GM12878 (cell line): ENCODE results near the gene BRINP2. TPM values are rescaled to one million over a fixed set of nuclear protein-coding genes. Genes with fewer than 3 reads are reported as not detected.

ENCODE experiments used
- ATAC-seq: fragments of 200-7000 bp; cut with Tn5 transposase; 3 replicates; pipeline ENCODE4 v1.9.1; 2020; ENCODE audit warnings: mild to moderate bottlenecking, moderate library complexity
- BruUV-seq: library from RNA; stranded (reverse); fragments of 400-500 nt; replicated peaks from 2 replicates; lab custom pipeline; 2021; lab: Mats Ljungman, UMichigan
- CTCF ChIA-PET: fragments of 300-600 bp; sonication (Branson Sonifier 250); formaldehyde crosslinking; extraction: SDS; loops from one replicate; lab custom pipeline; 2021; ENCODE audit warnings: inconsistent platforms; lab: Yijun Ruan, JAX
- POLR2A ChIA-PET: fragments of 350-600 bp; formaldehyde crosslinking; extraction: SDS; loops from one replicate; lab custom pipeline; 2021; ENCODE audit warnings: inconsistent platforms; lab: Charles Lee
- RAD21 ChIA-PET: fragments of 300-600 bp; sonication (Branson Sonifier 250); formaldehyde crosslinking; loops from one replicate; lab custom pipeline; 2023; ENCODE audit warnings: antibody characterized with exemption; ENCODE audit not compliant: unreplicated experiment; lab: Charles Lee
- SMC1A ChIA-PET: fragments of 300-600 bp; sonication (Branson Sonifier 250); formaldehyde crosslinking; loops from one replicate; lab custom pipeline; 2023; ENCODE audit not compliant: unreplicated experiment, uncharacterized antibody; lab: Charles Lee
- DNase-seq: peaks from one replicate; pipeline ENCODE4 v3.0.0-alpha.2; 2011; ENCODE audit warnings: low read depth, low spot score
- FAIRE-seq: peaks from 3 replicates; lab custom pipeline; 2011; peaks lifted over from hg19 to GRCh38; lab: Jason Lieb, UNC
- H2AFZ ChIP-seq: 2 replicates; pipeline ENCODE4 v1.6.0; 2011; ENCODE audit warnings: low read depth, low read length, control low read depth; ENCODE audit not compliant: control insufficient read depth
- H3K27ac ChIP-seq: 2 replicates; pipeline ENCODE4 v1.5.1; 2011; ENCODE audit warnings: control low read depth; ENCODE audit not compliant: control insufficient read depth, insufficient read depth
- H3K27me3 ChIP-seq, 2 experiments: replicated peaks in 1 of 2; 2 replicates each; pipeline versions ENCODE4 v1.6.0 to v1.6.1; 2011; ENCODE audit warnings: low read length in 1 of 2; ENCODE audit not compliant: control insufficient read depth in 2 of 2, insufficient read depth in 2 of 2
- H3K36me3 ChIP-seq, 2 experiments: 2 replicates each; pipeline ENCODE4 v1.5.1; 2011; ENCODE audit warnings: low read length in 1 of 2; ENCODE audit not compliant: control insufficient read depth in 2 of 2, insufficient read depth in 2 of 2
- H3K4me1 ChIP-seq: 2 replicates; pipeline ENCODE4 v1.6.1; 2011; ENCODE audit warnings: mild to moderate bottlenecking, low read length, moderate library complexity, mixed read lengths; ENCODE audit not compliant: control insufficient read depth, insufficient read depth
- H3K4me2 ChIP-seq: 2 replicates; pipeline ENCODE4 v1.6.0; 2011; ENCODE audit warnings: control low read depth; ENCODE audit not compliant: control insufficient read depth, insufficient read depth
- H3K4me3 ChIP-seq: fragments of 200-600 bp; sonication (generic); 2 replicates; pipeline ENCODE4 v1.5.1; 2016
- H3K79me2 ChIP-seq: 2 replicates; pipeline ENCODE4 v1.6.0; 2011; ENCODE audit warnings: low read length; ENCODE audit not compliant: control insufficient read depth, insufficient read depth
- H3K9ac ChIP-seq: 2 replicates; pipeline ENCODE4 v1.8.0; 2011; ENCODE audit warnings: low read length, control low read depth, mixed read lengths; ENCODE audit not compliant: control insufficient read depth, insufficient read depth
- H3K9me3 ChIP-seq: replicated peaks from 3 replicates; pipeline ENCODE4 v1.5.1; 2011; ENCODE audit warnings: mild to moderate bottlenecking, low read length; ENCODE audit not compliant: control insufficient read depth, insufficient read depth
- H4K20me1 ChIP-seq: 2 replicates; pipeline ENCODE4 v1.6.0; 2011; ENCODE audit not compliant: control insufficient read depth, insufficient read depth
- ASH2L ChIP-seq: fragments of 300-600, 200-600 bp; sonication (generic); IDR thresholded peaks from 2 replicates; pipeline ENCODE4 v1.6.1; 2017; ENCODE audit warnings: low read depth, mild to moderate bottlenecking, borderline replicate concordance
- BCL3 ChIP-seq: IDR thresholded peaks from 2 replicates; pipeline ENCODE4 v1.6.1; 2011; ENCODE audit warnings: borderline replicate concordance, low read depth, mild to moderate bottlenecking, moderate library complexity, low read length; ENCODE audit not compliant: insufficient read depth, poor library complexity, severe bottlenecking
- CREM ChIP-seq: IDR thresholded peaks from 2 replicates; pipeline ENCODE4 v1.6.1; 2014; ENCODE audit warnings: antibody characterized with exemption, low read depth
- EGR1 ChIP-seq, 2 experiments: IDR thresholded peaks; 1 replicate in 1 of 2; 2 replicates in 1 of 2; pipeline ENCODE4 v1.6.1; 2011 to 2012; ENCODE audit warnings: low read depth in 2 of 2, low read length in 2 of 2, borderline replicate concordance in 1 of 2, mild to moderate bottlenecking in 1 of 2, moderate library complexity in 1 of 2
- HDAC2 ChIP-seq: fragments of 200-600 bp; sonication (generic); IDR thresholded peaks from 2 replicates; pipeline ENCODE4 v1.6.1; 2017
- IRF3 ChIP-seq: fragments of 450-650 bp; IDR thresholded peaks from 2 replicates; pipeline ENCODE4 v1.6.1; 2014; ENCODE audit warnings: mild to moderate bottlenecking
- KLF5 ChIP-seq: fragments of 450-650 bp; IDR thresholded peaks from 2 replicates; pipeline ENCODE4 v1.6.1; 2014; ENCODE audit warnings: mild to moderate bottlenecking; ENCODE audit not compliant: partially characterized antibody
- MEF2A ChIP-seq: IDR thresholded peaks from 2 replicates; pipeline ENCODE4 v1.6.1; 2011; ENCODE audit warnings: low read depth, mild to moderate bottlenecking, low read length, moderate library complexity; ENCODE audit not compliant: insufficient read depth
- POLR2AphosphoS2 ChIP-seq: IDR thresholded peaks from 2 replicates; pipeline ENCODE4 v1.6.1; 2011; ENCODE audit warnings: low read depth, mild to moderate bottlenecking, low read length, improper control_type of control experiment, moderate library complexity
- POLR2AphosphoS5 ChIP-seq: IDR thresholded peaks from 2 replicates; pipeline ENCODE4 v1.6.1; 2011; ENCODE audit warnings: mild to moderate bottlenecking, low read length, inconsistent platforms
- TARDBP ChIP-seq: IDR thresholded peaks from 2 replicates; pipeline ENCODE4 v1.6.1; 2016; ENCODE audit warnings: borderline replicate concordance
- TCF12 ChIP-seq: IDR thresholded peaks from 2 replicates; pipeline ENCODE4 v1.6.1; 2011; ENCODE audit warnings: low read depth, mild to moderate bottlenecking, low read length
- ZBTB11 ChIP-seq: fragments of 450-650 bp; formaldehyde crosslinking; IDR thresholded peaks from 2 replicates; pipeline ENCODE4 v1.5.0; 2022; ENCODE audit warnings: mild to moderate bottlenecking, missing genetic modification characterization
- whole genome bisulfite sequencing: methylation state at CpG from one replicate; pipeline ENCODE4 v1.1.6; 2016; ENCODE audit warnings: low lambda C conversion rate; ENCODE audit not compliant: insufficient replicate concordance, insufficient coverage; ENCODE audit errors: missing lambda C conversion rate; 5-methylcytosine and 5-hydroxymethylcytosine counted together
- in situ Hi-C: fragments of 300-500 bp; cut with MboI; formaldehyde crosslinking; loops from 9 replicates; pipeline ENCODE4 v1.14.3; 2018; ENCODE audit warnings: mixed read lengths
- intact Hi-C: fragments of 100-400 bp; cut with micrococcal nuclease; formaldehyde crosslinking; loops from one replicate; pipeline ENCODE4 v1.14.2; 2022; ENCODE audit not compliant: unreplicated experiment
- polyA plus RNA-seq, 11 experiments: library from polyadenylated mRNA; depleted of rRNA in 4 of 11; unstranded in 6 of 11; stranded (reverse) in 5 of 11; fragments of >200 nt; fragmentation: Nextera tagmentation in 4 of 11; fragmentation: Illumina TruSeq in 1 of 11; extraction: Ambion mirVana in 4 of 11; extraction: Trizol in 1 of 11; gene quantifications; 1 replicate in 1 of 11; 2 replicates in 10 of 11; pipeline versions ENCODE4 v1.2.1 to v1.2.3, GENCODE V29; 2011 to 2016; ENCODE audit warnings: inconsistent platforms in 2 of 11, missing spikeins in 2 of 11, low read depth in 1 of 11
- total RNA-seq, 4 experiments: library from RNA; depleted of rRNA in 3 of 4; stranded (reverse); fragments of >200 nt in 3 of 4; fragmentation: Illumina TruSeq in 1 of 4; extraction: Trizol in 1 of 4; gene quantifications; 2 replicates each; pipeline versions ENCODE4 v1.2.1 to v1.2.3, GENCODE V29; 2013 to 2021

BRINP2 gene
- total and polyA plus RNA-seq, 10 of the 15 experiments (the other 5 are each of a cell fraction or from before 2014, with no cell fraction given), result 0.03 TPM; not detected in 9

GRCh38 chr1:177236962-177237361, 66.2 kb downstream of the BRINP2 start:
- Histone ChIP-seq H4K20me1 (no peaks in the 10 kb centered on the region), H3K36me3 (no peaks in the 10 kb centered on the region), H3K4me2 (no peak overlapping the region), H3K4me1 (no peaks in the 10 kb centered on the region), H2AFZ (no peak overlapping the region), H3K9me3 (no peaks in the 10 kb centered on the region), H3K27me3 (no peaks in the 10 kb centered on the region; a peak in 1 of 4 replicates), H3K9ac (no peak overlapping the region), H3K79me2 (no peaks in the 10 kb centered on the region), H3K27ac (no peak overlapping the region), H3K4me3 (no peak overlapping the region)
- RAD21 ChIA-PET, result no interaction called here
- TF ChIP-seq EGR1 (IDR thresholded peaks at IDR 0.05; ENCODE audit: borderline replicate concordance in 1 of 2, low read depth in 2 of 2, low read length in 2 of 2) (no peak), IRF3 (no peak), KLF5 (no peak)
- intact Hi-C loops (no loop called here), in situ Hi-C loops (no loop called here)
- no TSS peak for BruUV-seq
- DNase-seq (no peak), ATAC-seq (no peak), FAIRE-seq (no peak)
- CTCF ChIA-PET, result no interaction called here
- 27% methylated on average over 4 of the region's 4 CpGs for WGBS
- SMC1A ChIA-PET, result no interaction called here
- POLR2A ChIA-PET, result no interaction called here

GRCh38 chr1:177238967-177239366, 68.2 kb downstream of the BRINP2 start:
- Histone ChIP-seq H4K20me1 (no peaks in the 10 kb centered on the region), H2AFZ (no peak overlapping the region), H3K4me2 (no peak overlapping the region), H3K4me1 (no peaks in the 10 kb centered on the region), H3K9ac (no peak overlapping the region), H3K79me2 (no peaks in the 10 kb centered on the region), H3K4me3 (no peak overlapping the region), H3K27ac (no peak overlapping the region), H3K27me3 (no peaks in the 10 kb centered on the region; a peak in 1 of 4 replicates), H3K36me3 (no peaks in the 10 kb centered on the region), H3K9me3 (no peaks in the 10 kb centered on the region)
- RAD21 ChIA-PET, result no interaction called here
- CTCF ChIA-PET, result no interaction called here
- no peak for FAIRE-seq
- intact Hi-C loops, result no loop called here
- ATAC-seq, result no peak
- BruUV-seq, result no TSS peak
- SMC1A ChIA-PET, result no interaction called here
- no peak for DNase-seq
- POLR2A ChIA-PET, result no interaction called here
- in situ Hi-C loops, result no loop called here
- WGBS, result 19% methylated on average over 4 of the region's 4 CpGs
- TF ChIP-seq POLR2AphosphoS2, result no peak
- no peak for TF ChIP-seq BCL3
- TF ChIP-seq CREM, result no peak
- no peak for TF ChIP-seq TARDBP
- no peak for TF ChIP-seq ASH2L
- no peak for TF ChIP-seq MEF2A
- no peak for TF ChIP-seq HDAC2
- TF ChIP-seq ZBTB11 (CRISPR knock-in tag), result no peak
- no peak for TF ChIP-seq TCF12
- TF ChIP-seq POLR2AphosphoS5, result no peak
